AG10803 (cell line): Measurements from ENCODE around the gene FBXO17.

Experiments used
- DNase-seq: peaks from one replicate; pipeline ENCODE4 v3.0.0; 2010; ENCODE audit warnings: low read depth
- H3K4me3 ChIP-seq: 2 replicates; pipeline ENCODE4 v1.5.1; 2011; ENCODE audit warnings: mild to moderate bottlenecking, low read length, control low read depth
- CTCF ChIP-seq: conservative IDR thresholded peaks from 2 replicates; pipeline ENCODE4 v1.5.1; 2011; ENCODE audit warnings: mild to moderate bottlenecking, low read length, control low read depth, inconsistent platforms

Gene FBXO17

GRCh38 chr19:38918526-38918925 lies 57.0 kb downstream of the FBXO17 start:
- H3K4me3 ChIP-seq = no peak overlapping the region
- no peak for TF ChIP-seq CTCF
- DNase-seq = no peak

- DNase-seq = no peak
- no peak overlapping the region for H3K4me3 ChIP-seq
- no peak; the same call in none of the 2 replicates for TF ChIP-seq CTCF
Measured at GRCh38 chr19:38917921-38918491, 57.5 kb downstream of the FBXO17 start.

- no peak overlapping the region for H3K4me3 ChIP-seq
- no peak for TF ChIP-seq CTCF
- DNase-seq = no peak
Measured at GRCh38 chr19:38917516-38917915, 58.0 kb downstream of the FBXO17 start.

GRCh38 chr19:38915329-38916321 lies 59.9 kb downstream of the FBXO17 start:
- H3K4me3 ChIP-seq = no peak overlapping the region
- DNase-seq = no peak
- TF ChIP-seq CTCF = no peak

GRCh38 chr19:38913958-38914357 lies 61.6 kb downstream of the FBXO17 start:
- TF ChIP-seq CTCF = no peak
- DNase-seq = no peak
- H3K4me3 ChIP-seq = no peak overlapping the region

GRCh38 chr19:38912600-38913514 lies 62.7 kb downstream of the FBXO17 start:
- TF ChIP-seq CTCF = no peak

More at GRCh38 chr19:38912600-38913514, 62.7 kb downstream of the FBXO17 start:
- no peak for DNase-seq
- H3K4me3 ChIP-seq = no peak overlapping the region
